Activated B cell treated with CpG ODN at 0.5 μM for 24 hours (primary cell): ENCODE results near the gene GALNT5. TPM values are rescaled to one million over a fixed set of nuclear protein-coding genes. Genes with fewer than 3 reads are reported as not detected.

Source experiments
- ATAC-seq: fragments of 200-7000 bp; cut with Tn5 transposase; one replicate; pipeline ENCODE4 v1.10.0; 2021; ENCODE audit warnings: low read depth, mild to moderate bottlenecking, moderate library complexity
- CTCF ChIA-PET: fragments of 350-600 bp; sonication (Branson Sonifier 250); formaldehyde crosslinking; loops from one replicate; lab custom pipeline; 2021; ENCODE audit warnings: antibody characterized with exemption; lab: Charles Lee
- POLR2A ChIA-PET: fragments of 350-600 bp; sonication (Branson Sonifier 250); formaldehyde crosslinking; loops from one replicate; lab custom pipeline; 2021; ENCODE audit warnings: antibody characterized with exemption; lab: Charles Lee
- DNase-seq: peaks from one replicate; pipeline ENCODE4 v3.0.0; 2022
- H3K27ac Mint-ChIP-seq: one replicate; pipeline ENCODE4 v1.8.0; 2020; ENCODE audit warnings: mixed read lengths
- H3K27me3 Mint-ChIP-seq: one replicate; pipeline ENCODE4 v1.8.0; 2021; ENCODE audit warnings: mixed read lengths
- H3K36me3 Mint-ChIP-seq: one replicate; pipeline ENCODE4 v1.8.0; 2021; ENCODE audit warnings: low read depth, mixed read lengths
- H3K4me1 Mint-ChIP-seq: one replicate; pipeline ENCODE4 v1.8.0; 2021; ENCODE audit warnings: mixed read lengths
- H3K4me3 Mint-ChIP-seq: one replicate; pipeline ENCODE4 v1.8.0; 2020; ENCODE audit warnings: mild to moderate bottlenecking, mixed read lengths
- H3K9me3 Mint-ChIP-seq: one replicate; pipeline ENCODE4 v1.8.0; 2020; ENCODE audit warnings: mixed read lengths
- intact Hi-C: fragments of 100-400 bp; cut with micrococcal nuclease; formaldehyde crosslinking; loops from one replicate; pipeline ENCODE4 v1.15.1; 2024
- total RNA-seq: library from RNA; stranded (reverse); gene quantifications from 2 replicates; pipeline ENCODE4 v1.2.3, GENCODE V29; 2022
- TF ChIP-seq, protein P1 (sequence below): fragments of 200-600 bp; IDR thresholded peaks from one replicate; pipeline ENCODE4 v1.8.0; 2022; ENCODE audit warnings: antibody characterized with exemption, mild to moderate bottlenecking

GALNT5 gene
- total RNA-seq, 1 donor from 2014 or later: not detected

DNA sequence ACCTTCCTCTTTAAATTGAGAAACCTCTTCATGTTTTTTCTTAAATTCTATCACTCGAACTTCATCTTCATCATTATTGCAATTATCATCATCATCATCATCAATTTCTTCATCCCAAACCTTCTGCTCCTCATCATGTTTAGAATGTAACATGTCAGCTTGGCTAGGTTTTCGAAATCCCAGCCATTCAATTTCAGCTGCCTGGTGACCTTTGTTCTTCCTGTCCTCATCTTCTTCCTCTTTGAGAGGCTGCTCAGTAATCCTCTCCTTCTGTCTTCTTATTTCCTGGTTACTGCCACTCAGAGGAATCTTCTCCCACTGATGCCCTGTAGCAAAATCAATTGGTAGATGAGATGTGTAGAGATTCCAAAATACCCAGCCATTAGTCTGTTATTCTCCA, 64.0 kb downstream of the GALNT5 start:
- TF ChIP-seq, protein P1, sequence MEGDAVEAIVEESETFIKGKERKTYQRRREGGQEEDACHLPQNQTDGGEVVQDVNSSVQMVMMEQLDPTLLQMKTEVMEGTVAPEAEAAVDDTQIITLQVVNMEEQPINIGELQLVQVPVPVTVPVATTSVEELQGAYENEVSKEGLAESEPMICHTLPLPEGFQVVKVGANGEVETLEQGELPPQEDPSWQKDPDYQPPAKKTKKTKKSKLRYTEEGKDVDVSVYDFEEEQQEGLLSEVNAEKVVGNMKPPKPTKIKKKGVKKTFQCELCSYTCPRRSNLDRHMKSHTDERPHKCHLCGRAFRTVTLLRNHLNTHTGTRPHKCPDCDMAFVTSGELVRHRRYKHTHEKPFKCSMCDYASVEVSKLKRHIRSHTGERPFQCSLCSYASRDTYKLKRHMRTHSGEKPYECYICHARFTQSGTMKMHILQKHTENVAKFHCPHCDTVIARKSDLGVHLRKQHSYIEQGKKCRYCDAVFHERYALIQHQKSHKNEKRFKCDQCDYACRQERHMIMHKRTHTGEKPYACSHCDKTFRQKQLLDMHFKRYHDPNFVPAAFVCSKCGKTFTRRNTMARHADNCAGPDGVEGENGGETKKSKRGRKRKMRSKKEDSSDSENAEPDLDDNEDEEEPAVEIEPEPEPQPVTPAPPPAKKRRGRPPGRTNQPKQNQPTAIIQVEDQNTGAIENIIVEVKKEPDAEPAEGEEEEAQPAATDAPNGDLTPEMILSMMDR: no peak
- Mint-ChIP-seq H3K27me3 (no peaks in the 10 kb centered on the region), H3K9me3 (no peaks in the 10 kb centered on the region), H3K36me3 (peaks cover 18% of the 10 kb centered on the region), H3K4me3 (no peak overlapping the region), H3K27ac (no peak overlapping the region), H3K4me1 (no peaks in the 10 kb centered on the region)
- DNase-seq (no peak), ATAC-seq (no peak)
- ChIA-PET CTCF (interaction anchor here (1.1 kb wide), 1 partner anchor 171 kb away, joined by 3 read pairs; no protein-coding TSS in a partner anchor), POLR2A (no interaction called here)
- intact Hi-C loops: no loop called here

DNA sequence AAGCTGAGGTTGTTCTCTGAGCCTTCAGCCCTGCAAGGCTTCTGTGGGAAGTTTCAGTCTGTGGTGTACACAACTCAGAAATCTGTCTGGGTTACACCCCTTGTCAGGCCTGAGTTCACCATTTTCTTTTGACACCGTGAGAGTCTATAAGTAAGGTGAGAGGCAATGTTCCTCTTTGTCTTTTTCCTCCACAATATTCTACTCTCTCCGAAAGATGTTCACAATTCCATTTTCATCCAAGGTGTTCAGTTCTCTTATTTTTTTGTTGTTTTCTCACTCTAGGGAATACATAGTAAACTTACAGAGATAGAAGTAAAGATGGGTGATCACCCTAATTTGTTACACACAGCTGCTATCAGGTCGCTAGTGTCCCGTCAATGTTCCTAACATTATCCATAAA, 64.9 kb downstream of the GALNT5 start:
- Mint-ChIP-seq H3K4me1 (peaks cover 4% of the 10 kb centered on the region), H3K36me3 (peaks cover 18% of the 10 kb centered on the region), H3K27me3 (no peaks in the 10 kb centered on the region), H3K4me3 (no peak overlapping the region), H3K27ac (no peak overlapping the region), H3K9me3 (no peaks in the 10 kb centered on the region)
- ChIA-PET CTCF (interaction anchor here (3.2 kb wide), 1 partner anchor 13 kb away, joined by 10 read pairs; no protein-coding TSS in a partner anchor), POLR2A (no interaction called here)
- TF ChIP-seq, protein P1: no peak
- intact Hi-C loops: no loop called here
- no peak for DNase-seq
- ATAC-seq: no peak

DNA sequence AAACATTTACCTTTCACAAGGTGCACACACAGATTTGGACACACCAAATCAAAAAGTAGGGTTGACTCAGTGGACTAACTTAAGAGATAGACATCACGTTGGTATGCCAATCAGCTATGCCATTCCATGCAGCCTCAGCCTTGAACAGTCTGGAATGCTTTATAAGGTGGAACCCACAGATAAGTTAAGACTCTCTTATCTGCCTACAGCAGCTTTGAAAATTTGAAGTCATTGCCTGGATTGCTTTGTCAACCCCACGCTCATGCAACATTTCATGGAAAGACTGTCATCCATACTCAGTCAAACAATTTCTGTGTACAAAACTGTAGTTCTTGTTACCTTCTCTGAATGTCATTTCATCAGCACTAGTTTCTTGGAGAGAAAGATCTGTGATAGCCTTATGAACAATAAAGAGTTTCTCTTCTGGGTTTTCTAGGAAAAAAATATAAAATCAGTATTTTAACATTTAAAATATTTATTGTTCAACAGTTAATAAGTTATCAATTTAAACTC, 66.9 kb downstream of the GALNT5 start:
- no peaks in the 10 kb centered on the region for H3K27me3 Mint-ChIP-seq
- CTCF ChIA-PET: interaction anchor here (1.1 to 8.2 kb wide), 5 partner anchors 10 to 269 kb away, joined by 3 to 114 read pairs (median 10); no protein-coding TSS in a partner anchor
- no peak overlapping the region for H3K27ac Mint-ChIP-seq
- POLR2A ChIA-PET: no interaction called here
- H3K4me1 Mint-ChIP-seq: peaks cover 14% of the 10 kb centered on the region
- TF ChIP-seq, protein P1: no peak
- ATAC-seq (no peak), DNase-seq (no peak)
- H3K4me3 Mint-ChIP-seq: no peak overlapping the region
- intact Hi-C loops: no loop called here
- H3K36me3 Mint-ChIP-seq: peaks cover 18% of the 10 kb centered on the region
- no peaks in the 10 kb centered on the region for H3K9me3 Mint-ChIP-seq

DNA sequence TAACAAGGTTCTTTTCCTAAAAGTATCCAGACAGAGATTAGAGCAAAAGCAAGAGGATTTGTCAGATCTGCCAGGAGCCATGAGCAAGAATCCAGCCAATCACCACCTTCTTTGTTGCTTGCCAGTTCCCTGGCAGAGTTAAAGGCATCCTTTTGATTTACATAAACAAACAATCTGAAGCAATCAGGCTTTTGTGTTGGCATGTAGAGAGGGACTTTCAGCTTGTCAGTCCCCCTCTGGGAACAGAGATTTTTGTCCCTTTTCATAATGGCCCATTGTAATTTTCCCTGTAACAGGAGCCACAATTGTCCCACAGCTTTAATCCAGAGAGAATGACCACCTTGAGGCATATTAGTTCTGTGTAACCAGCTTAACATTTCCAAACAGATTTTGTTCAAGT, 68.3 kb downstream of the GALNT5 start, which contains the start of gene ERMN:
TSS of gene ERMN (minus strand) at position 39 of the 400 bp plus-strand sequence. CDS start 182 bp downstream, outside the sequence.
- Mint-ChIP-seq H3K9me3 (no peaks in the 10 kb centered on the region), H3K36me3 (peaks cover 13% of the 10 kb centered on the region), H3K4me3 (no peak within 1 kb of the TSS), H3K27ac (no peak within 1 kb of the TSS), H3K27me3 (no peaks in the 10 kb centered on the region), H3K4me1 (peaks cover 14% of the 10 kb centered on the region)
- no peak for DNase-seq
- ChIA-PET POLR2A (interaction anchor here (0.6 to 2.7 kb wide), 3 partner anchors 93 to 157 kb away, joined by 3 to 27 read pairs (median 4); no protein-coding TSS in a partner anchor), CTCF (interaction anchor here (1.0 to 8.2 kb wide), 16 partner anchors 9 to 454 kb away, joined by 3 to 114 read pairs (median 6); partner anchors contain the start of gene CYTIP)
- intact Hi-C loops: loop anchor here (5.0 kb wide), 1 partner anchor 427 kb away; no protein-coding TSS in a partner anchor
- no peak for ATAC-seq
- TF ChIP-seq, protein P1: no peak

DNA sequence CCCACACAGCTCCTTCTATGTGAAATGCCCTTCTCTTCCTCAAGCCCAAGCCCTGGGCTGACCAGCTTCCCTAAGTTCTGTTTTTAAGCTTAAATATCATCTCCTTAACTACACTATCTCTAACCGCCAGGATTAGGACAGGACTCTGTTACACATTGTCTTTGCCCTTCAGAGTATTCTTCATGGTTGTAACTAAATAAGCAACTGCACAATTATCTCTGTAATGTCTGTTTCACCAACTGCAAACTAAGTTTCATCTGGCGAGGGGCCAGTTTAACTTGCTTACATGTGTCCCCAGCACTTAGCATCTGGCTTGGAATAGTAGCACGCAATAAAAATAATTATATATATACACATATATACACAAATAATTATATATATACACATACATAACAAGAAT, 69.2 kb downstream of the GALNT5 start:
- Mint-ChIP-seq H3K27ac (no peak overlapping the region), H3K36me3 (peaks cover 5% of the 10 kb centered on the region), H3K27me3 (no peaks in the 10 kb centered on the region), H3K9me3 (no peaks in the 10 kb centered on the region), H3K4me3 (no peak overlapping the region), H3K4me1 (peaks cover 14% of the 10 kb centered on the region)
- DNase-seq (no peak), ATAC-seq (no peak)
- intact Hi-C loops: loop anchor here (1.0 to 5.0 kb wide), 11 partner anchors 78 to 684 kb away; partner anchors contain the start of genes ACVR1C and CYTIP
- POLR2A ChIA-PET: interaction anchor here (0.9 to 2.7 kb wide), 3 partner anchors 77 to 113 kb away, joined by 3 to 27 read pairs (median 18); no protein-coding TSS in a partner anchor
- CTCF ChIA-PET: interaction anchor here (1.0 to 8.2 kb wide), 35 partner anchors 8 to 453 kb away, joined by 3 to 114 read pairs (median 9); partner anchors contain the start of gene CYTIP
- TF ChIP-seq, protein P1: no peak
